HG03196 (cell line): ENCODE results near the gene HMGCL.
"Not testable (repeated sequence)": the region's sequence is repeated elsewhere in the genome, so short reads cannot be mapped to it uniquely, and the experiment has no call there.

Source experiments
- ATAC-seq: cut with Tn5 transposase; IDR thresholded peaks from one replicate; pipeline ENCODE4 v1.9.1; 2021; ENCODE audit not compliant: unreplicated experiment

The HMGCL gene

DNA sequence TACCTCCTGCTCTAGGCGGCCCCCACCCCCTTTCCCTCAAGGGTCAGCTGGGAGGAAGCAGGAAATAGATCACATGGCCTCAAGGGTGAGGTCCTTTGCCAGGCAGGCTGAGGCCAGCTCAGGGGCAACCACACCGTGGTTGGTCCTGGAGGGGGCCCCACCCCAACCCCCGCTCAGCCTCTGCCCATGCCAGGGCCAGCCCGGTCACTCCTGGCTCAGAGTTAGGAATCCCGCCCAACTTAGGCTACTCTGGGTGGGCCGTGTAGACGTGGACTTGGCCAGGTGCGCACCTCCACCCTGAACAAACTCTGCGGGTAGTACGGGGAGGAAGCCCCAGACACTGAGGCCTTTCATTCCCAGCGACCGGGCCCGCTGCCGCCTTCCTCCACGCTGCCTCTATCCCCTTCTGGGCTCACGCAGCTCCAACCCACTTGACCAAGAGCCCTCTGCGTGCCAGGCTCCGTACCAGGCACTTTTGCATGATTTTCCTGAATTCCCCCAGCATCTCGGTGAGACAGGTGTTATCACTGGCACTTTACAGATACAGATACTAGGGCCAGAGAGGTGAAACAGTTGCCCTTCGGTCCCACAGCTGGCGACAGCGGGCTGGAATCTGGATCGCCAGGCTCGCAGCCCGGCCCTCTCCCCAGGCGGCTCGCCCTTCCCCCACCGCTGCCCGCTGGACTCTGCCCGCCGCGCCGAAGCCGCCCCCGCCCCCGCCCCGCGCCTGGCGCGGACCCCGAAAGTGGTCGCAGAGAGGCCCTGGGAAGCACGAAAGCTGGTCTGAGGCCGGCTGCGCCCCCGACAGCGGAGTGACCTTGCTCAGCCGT lies 25.4 kb downstream of the HMGCL start:
- ATAC-seq: peak; percentile 8

GRCh38 chr1:23799255-23799569 lies 26.0 kb downstream of the HMGCL start:
- no peak for ATAC-seq

DNA sequence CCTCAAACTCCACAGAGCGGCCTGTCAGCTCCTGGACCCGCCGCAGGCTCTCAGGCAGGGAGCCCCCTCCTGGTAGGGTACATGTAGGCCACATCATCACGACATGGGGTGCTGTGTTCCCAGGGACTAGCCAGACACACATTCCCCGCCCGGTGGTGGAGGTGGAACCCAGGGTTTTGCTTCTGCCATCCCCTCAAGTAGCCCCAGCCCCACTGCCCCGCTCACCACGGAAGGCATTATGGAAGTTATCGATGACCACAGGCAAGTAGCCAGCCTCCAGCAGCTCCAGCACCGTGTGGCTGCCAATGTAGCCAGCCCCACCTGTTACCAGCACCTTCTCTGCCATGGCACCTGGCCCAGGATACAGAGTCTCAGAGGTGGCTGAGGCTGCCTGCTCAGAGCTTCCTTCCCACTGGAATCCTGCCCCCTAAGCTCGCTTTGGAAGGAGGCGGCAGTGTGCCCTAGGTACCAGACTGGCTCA lies 26.5 kb downstream of the HMGCL start:
- no peak for ATAC-seq

- no peak for ATAC-seq
Observed at GRCh38 chr1:23797478-23798448, 27.5 kb downstream of the HMGCL start.

GRCh38 chr1:23796466-23797271 lies 28.6 kb downstream of the HMGCL start:
- ATAC-seq: no peak

DNA sequence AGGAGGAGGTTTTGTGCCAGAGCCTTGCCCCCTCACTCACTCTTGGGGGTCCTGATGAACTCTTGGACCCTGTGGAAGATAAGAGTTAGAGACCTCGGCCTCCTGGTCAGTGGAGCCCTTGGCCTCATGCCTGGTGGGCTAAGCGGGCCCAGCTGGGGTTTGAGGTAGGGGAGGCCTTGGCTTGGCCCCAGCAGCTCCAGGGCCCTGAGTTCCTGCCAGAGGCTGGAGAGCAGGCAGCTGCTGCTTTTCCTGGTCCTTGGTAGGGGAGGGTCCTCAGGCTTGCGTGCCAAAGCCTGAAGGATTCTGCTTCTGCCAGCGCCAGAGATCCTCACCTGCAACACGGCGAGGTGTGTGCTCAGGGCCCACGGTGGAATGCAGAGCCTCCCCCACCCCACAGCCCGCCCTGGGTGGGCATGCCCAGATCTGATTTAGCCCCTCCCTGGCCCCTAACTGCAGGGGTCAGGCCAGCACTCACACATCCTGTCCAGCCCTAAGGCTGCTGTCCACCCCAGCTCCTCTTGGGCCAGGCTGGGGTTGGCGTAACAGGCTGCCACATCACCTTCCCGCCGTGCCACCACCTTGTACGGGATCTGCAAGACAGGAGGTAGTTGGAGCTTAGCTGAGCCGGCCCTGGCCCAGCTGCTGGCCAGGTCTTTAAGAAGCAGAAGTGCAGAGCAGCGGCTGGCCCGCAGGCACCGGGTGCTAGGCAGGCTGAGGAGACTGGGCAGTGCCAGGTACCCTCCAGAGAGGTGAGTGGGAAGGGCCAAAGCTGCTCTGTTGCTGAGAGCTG lies 29.4 kb downstream of the HMGCL start:
- no peak for ATAC-seq

DNA sequence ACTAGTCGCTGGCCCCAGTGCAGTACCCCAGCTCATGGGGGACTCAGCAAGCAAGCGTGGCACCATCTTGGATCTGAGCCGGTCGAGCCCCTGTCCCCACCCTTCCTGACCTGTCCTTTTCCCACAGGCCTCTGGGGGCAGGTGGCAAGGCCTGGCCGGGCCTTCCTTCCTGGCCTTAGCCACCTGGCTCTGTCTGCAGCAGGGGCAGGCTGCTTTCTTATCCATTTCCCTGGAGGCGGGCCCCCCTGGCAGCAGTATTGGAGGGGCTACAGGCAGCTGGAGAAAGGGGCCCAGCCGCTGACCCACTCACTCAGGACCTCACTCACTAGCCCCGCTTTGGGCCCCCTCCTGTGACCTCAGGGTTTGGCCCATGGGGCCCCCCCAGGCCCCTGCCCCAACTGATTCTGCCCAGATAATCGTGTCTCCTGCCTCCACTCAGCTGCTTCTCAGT lies 30.5 kb downstream of the HMGCL start:
- ATAC-seq: not testable (repeated sequence)

GRCh38 chr1:23793861-23794731 lies 31.1 kb downstream of the HMGCL start:
- no peak for ATAC-seq

DNA sequence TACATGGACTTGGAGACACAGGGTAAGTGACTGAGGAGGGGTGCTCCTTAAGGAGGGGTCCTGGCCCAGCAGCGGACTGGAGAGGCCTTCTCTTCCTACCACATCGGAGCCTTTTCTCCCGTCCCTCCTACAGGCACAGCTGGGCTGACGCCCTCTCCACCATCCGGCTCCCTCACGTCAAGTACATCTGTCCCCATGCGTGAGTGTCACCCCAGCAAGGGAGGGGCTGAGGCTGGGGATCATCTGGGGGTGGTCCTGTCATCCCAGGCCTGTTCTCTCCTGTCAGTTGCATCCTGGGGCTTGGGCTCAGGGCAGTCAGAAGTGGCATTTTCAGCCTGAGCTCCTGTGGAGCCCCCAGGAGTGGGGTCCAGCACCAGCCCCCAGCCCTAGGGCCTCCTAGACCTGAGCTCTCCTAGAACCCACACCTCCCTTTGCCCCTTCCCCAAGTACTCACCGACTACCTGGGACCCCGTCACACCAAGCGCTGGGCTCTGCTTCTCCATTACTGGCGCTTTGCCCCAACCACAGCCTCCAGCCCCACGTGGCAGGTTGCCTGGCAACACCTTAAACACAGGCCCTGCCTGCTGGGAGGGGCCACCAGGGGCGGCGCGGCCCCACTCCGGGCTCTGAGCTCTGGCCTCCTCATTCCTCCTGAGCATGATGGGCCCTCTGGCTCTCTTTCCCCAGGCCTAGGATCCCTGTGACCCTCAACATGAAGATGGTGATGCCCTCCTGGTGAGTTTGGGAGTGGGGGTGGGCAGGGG lies 32.0 kb downstream of the HMGCL start:
- no peak for ATAC-seq

DNA sequence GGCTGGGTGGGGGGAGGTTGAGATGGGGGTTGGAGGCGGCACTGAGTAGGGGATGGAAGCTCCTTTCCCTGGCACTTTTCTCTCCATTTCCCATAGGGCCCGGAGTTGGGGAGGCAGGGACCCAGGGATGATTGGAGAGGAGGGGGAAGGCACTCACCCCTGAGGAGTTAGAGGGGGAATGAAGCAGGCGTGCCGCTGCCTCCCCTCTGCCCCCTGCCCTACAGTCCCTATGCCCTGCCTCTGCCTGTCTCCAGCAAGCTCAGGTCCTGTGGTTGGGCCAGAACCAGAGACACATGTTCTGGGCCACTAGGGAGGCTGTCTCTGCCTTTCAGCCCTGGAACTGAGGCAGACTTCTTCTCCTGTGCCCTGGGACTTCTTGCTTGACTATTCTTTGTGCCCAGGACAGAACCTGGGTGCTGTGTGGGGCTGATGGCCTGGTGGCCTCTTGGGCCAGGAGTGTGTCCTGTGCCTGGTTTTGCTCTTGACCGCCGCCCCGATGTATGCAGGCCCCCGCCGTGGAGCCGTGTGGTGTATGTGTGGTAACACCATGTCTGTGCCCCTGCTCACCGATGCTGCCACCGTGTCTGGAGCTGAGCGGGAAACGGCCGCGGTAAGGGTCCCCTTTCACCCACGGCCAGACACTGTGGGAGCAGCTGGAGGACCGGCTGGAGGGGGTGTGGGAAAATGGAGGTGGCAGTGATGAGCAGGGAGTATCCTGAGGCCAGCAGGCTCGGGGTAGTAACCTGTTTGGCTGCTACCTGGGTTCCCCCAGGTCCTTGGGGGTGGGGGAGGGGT lies 32.9 kb downstream of the HMGCL start:
- no peak for ATAC-seq

- ATAC-seq: no peak
Observed at GRCh38 chr1:23791516-23792047, 33.6 kb downstream of the HMGCL start.

DNA sequence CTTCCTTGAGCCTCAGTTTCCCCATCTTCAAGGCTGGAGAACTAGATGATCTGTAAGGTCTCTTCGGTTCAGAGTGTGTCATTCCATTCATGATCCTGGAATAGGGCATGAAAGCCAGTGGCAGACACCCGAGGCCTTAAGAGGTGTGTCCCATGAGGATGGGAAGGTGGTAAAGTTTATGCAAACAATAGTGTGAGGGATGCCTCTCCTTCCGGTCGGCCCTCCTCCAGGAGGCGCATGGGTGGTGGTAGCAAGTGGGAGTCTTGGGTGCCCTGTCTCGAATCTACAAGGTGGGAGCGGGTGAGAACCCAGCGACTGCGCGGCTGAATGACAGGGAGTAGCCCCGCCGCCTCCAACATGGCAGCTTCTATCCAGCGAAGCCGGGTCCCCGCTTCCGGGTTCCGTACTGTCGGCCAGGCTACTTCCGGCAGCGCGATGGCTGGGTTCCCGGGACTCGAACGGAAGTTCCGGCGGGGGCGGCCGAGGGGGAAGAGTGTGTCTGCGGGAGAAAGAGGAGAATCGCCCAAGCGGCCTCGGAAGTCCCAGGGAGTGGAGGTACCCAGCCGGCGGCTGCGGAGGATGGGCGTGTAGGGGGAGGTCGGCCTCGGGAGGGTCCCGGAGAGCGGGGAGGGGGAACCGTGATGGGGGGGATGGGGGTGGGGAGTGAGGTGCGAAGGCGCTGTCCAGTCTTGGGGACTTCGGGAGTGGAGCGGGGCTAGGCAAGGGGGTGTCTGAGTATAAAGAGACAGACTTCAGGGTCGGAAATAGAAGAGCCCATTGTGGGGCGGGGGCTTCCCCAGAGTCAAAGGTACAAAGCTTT lies 34.3 kb downstream of the HMGCL start, which contains the start of gene LYPLA2:
Gene LYPLA2, plus strand, starts transcription at position 450 of the 820 bp plus-strand sequence. CDS start 1,538 bp downstream, outside the sequence.
- ATAC-seq: peak; percentile 53

DNA sequence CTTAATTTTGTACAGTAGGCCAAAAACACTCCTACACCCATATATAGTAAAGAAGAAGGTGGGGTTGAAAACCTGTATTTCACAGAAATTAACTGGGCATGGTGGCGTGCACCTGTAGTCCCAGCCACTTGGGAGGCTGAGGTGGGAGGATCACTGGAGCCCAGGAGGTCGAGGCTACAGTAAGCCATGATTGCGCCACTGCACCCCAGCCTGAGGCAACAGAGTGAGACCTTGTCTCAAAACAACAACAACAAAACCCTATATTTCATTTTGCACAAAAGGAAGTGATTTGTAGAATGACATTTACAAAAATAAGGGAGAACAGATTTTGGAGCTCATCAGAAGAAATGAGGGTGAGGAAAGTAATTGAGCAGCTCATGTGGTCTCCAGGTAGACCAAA lies 36.5 kb downstream of the HMGCL start:
- no peak for ATAC-seq

DNA sequence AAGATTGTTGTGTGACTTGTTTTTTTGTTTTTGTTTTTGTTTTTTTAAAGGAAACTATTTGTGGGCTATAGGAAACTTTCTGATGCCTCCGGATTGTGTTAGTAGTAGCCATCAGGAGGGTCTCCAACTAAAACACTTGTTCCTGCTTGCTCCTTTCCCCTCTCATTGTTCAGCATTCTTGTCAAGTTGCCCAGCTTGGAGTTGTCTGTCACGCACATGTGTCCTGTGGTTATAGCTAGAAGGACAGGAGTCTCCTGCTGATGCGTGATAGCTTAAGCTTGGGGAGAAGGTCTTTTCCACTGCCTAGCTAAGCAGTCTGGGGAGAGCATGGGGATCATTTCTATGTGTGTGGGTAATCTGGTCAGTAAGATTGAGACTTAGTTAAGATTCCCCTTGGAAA lies 37.5 kb downstream of the HMGCL start:
- ATAC-seq: no peak

DNA sequence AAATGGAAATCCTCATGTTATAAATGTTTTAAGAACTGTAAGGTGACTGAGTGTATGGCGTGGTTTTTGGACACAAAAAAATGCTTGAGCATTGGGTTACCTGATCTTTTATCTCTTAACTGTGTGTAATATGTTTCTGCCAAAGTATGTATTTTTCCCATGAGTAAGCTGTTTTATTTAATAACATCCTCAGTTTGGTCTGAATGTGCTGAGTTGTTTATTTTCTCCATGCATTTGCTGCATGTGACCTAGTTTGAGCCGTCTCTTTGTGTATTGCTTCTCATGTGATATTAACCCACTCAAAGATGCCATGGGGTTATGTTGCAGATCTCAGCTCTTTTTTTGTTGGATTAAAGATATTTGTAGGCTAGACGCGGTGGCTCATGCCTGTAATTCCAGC lies 40.4 kb downstream of the HMGCL start:
- ATAC-seq: no peak

GRCh38 chr1:23783141-23783540 lies 42.1 kb downstream of the HMGCL start:
- ATAC-seq: not testable (repeated sequence)
